CD4-positive, alpha-beta T cell treated with Interleukin-15 for 1 hour (primary cell): ENCODE measurements around the gene MS4A5.

Source experiments
- DNase-seq: peaks from one replicate; pipeline ENCODE4 v3.0.0-alpha.2; 2020

Gene MS4A5

GRCh38 chr11:60485987-60486386, 56.6 kb downstream of the MS4A5 start:
- peak; percentile 47 for DNase-seq

- DNase-seq = no peak
These were observed 63.2 kb downstream of the MS4A5 start, which contains the start of gene MS4A12 for GRCh38 chr11:60492488-60493009. Gene MS4A12 (plus strand): TSS chr11:60492778. CDS start chr11:60497319, 4,541 bp downstream.

GRCh38 chr11:60493454-60493853, 64.1 kb downstream of the MS4A5 start:
- DNase-seq = no peak
